Measurements from ENCODE around the gene KCNH5.
A peak's percentile ranks its signal among the peaks of the same experiment; 100 is the strongest.

The KCNH5 gene

DNA sequence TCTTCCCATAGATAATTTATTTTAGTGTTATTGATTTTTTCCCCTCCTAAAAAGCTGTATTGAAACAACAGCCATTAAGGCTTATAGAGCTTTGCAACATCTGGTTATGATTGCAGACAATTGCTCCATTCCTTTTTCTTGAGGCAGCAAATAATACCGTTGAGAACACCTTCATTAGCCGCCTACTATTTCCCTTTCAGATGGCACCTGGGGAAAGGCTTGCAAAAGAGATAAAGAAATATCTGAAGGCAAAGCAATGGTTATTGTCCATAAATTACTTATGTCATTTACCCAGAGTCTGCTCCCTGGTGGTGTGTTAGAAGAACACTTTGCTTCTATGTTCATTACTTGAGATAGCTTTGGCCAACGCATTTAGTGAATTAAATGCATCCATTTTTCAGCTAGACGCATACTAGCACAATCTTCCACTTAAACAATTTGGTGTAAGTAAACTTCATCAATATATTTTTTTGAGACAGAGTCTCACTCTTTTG is 377.8 kb downstream of the KCNH5 start:
- DNase-seq, result peak; percentile 24 to 54

DNA sequence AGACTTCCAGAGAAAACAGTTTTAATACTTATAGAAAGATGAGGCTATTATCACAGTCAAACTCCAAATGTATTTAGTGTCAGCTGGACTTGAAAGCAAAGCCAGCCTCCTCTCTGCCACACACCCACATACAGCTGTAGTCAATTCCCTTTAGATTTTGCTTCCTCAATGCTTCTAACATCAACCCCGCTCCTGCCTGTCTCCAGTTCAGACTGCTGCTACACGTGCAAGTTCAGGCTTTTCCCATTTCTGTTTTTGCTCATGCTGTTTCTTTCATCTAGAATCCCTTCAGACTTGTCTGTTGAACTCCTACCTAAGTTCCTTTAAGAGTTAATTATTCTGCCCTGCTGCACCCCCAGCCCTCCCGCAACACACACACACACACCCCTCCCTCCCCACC is 380.0 kb downstream of the KCNH5 start:
- DNase-seq, result no peak

DNA sequence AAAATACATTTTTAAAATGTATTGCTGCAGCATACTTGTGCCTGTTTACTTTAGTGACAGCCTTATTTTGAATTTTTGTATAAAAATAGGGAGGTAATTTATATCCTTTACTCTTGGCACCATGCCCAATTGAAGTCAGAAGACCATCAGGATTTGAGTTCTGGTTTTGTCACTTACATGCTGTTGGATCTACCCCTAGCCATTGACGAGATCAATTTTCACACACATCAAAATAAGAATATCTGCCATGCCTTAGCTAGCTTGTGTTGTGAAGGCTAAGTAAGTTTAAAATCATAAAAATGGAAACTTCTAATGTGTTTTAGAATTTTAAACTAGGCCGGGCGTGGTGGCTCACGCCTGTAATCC is 381.8 kb downstream of the KCNH5 start:
- no peak for DNase-seq

DNA sequence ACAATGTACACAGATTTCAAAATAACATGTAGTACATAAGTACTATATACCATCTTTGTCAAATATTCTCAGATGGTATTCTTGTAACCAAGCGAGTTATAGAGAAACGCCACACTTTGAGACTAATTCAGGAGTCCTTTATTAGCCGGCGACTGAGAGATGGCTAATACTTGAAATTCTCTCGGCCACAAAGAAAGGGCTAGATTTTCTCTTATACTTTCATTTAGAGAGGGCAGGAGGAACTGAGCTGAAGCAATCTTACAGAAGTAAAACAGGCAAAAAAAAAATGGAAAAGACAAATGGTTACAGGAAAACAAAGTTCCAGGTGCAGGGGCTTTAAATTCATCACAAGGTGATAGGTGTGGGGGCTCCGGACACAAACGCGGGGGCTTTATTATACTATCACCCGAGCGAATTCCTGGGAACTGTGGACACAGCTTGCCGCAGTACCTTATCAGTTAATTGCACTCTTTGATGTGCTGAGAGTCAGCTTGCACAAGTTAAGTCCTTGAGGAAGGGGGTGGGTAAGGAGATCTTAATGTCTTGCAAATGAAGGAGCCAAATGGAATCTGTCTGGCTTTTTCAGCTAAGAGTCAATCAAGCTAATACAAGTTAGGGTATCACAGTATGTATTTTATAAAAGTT is 382.3 kb downstream of the KCNH5 start:
- no peak for DNase-seq

DNA sequence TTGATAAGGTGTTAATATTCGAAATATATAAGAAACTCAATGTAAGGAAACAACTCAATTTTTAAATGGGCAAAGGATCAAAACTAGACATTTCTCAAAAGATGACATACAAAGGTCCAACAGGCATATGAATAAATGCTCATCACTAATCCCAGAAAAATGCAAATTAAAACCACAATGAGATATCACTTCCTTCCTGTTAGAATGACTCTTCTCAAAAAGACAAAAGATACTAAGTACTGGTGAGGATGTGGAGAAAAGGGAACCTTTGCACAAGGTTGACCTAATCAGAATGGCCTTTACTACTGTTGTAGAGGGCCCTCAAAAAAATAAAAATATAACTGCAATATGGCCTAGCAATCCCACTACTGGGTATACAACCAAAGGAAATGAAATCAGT is 383.4 kb downstream of the KCNH5 start:
- no peak for DNase-seq

DNA sequence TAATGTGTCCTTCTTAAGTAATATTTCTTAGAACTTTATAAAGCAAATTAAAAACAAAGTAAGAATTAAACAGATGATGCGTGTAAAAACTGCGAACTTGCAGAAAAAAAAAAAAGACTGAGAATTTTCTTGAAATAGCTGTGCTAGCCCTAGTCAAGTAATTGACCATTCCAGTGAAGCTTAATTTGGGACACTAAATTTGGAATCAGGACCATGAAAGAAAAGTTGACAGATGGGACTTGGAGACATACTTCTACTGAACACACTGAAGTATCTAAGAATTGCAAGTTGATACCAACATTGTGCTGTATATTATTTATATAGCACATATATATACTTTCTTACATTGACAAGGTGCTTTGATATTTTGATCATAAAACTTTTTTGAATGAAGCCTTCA is 386.6 kb downstream of the KCNH5 start:
- DNase-seq, result no peak

DNA sequence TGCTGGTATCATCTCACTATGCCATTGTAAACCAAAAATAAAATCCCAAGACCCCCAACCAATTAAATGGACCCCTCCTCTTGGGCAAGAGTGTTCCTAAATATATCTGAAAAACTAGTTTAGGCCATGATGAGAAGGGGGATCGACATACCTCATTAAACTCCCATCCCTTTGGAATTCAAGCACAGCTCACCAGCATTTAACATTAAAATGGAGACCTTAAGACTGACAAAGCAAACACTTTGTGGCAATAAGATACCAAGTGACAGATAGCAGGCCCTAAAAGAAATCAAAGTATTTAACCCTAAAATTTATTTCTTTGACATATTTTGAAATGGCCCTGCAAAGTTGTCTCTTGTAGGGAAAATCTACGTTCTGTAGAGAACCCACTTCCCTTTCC is 387.9 kb downstream of the KCNH5 start:
- no peak for DNase-seq

DNA sequence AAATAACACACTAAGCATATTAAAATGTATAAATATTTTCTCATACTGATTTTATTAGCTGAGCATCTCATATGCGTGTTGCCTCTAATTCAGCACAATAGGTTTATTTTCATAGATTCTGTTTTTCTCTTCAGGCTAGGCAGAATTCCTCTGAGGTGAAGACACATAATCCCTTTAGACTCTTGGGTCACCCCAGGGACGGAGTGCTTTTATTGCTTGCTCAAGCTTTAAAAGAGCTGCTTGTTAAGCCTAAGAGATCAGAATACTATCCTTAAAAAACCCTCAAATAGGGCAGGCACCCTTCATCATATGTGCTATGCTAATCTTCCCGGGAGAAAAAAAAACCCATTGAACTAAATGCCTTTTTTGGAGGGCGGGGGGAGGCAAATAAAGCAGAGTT is 390.1 kb downstream of the KCNH5 start:
- DNase-seq, result no peak

DNA sequence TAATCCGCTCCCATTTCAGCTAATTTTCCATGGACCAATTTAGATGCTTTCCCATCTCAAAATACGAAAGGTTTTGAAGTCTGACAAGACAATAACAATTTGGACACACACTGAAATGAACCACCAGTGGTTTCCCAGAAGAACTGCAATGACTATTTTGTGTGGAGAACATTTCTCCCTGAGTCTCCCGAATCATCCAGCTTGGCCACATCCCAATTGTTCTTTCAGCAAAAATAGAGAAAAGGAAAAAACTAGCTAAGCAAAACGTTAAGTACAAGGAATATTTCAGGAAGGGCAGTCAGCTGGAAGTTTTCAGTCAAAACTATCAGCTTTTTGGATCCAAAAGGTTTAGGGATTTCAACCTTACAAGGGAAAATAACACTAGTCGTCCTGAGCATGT is 390.6 kb downstream of the KCNH5 start:
- no peak for DNase-seq
